BJ (cell line): ENCODE measurements around the gene KLK15. TPM values are rescaled to one million over a fixed set of nuclear protein-coding genes. Genes with fewer than 3 reads are reported as not detected.

ENCODE experiments used
- CTCF ChIA-PET: fragments of 350-600 bp; formaldehyde crosslinking; extraction: SDS; loops from one replicate; lab custom pipeline; 2021; ENCODE audit warnings: antibody characterized with exemption, inconsistent platforms; lab: Yijun Ruan, JAX
- POLR2A ChIA-PET: fragments of 300-600 bp; sonication (Branson Sonifier 250); formaldehyde crosslinking; extraction: SDS; loops from one replicate; lab custom pipeline; 2021; ENCODE audit warnings: antibody characterized with exemption; lab: Charles Lee
- DNase-seq: peaks from one replicate; pipeline ENCODE4 v3.0.0-alpha.2; 2011; ENCODE audit warnings: low read depth
- H3K27me3 ChIP-seq: 2 replicates; pipeline ENCODE4 v1.6.0; 2011; ENCODE audit warnings: low read length; ENCODE audit not compliant: control insufficient read depth, insufficient read depth
- H3K36me3 ChIP-seq: 2 replicates; pipeline ENCODE4 v1.5.1; 2011; ENCODE audit warnings: low read length; ENCODE audit not compliant: control insufficient read depth, insufficient read depth
- H3K4me3 ChIP-seq: 2 replicates; pipeline ENCODE4 v1.5.1; 2011; ENCODE audit warnings: low read depth, mild to moderate bottlenecking, control low read depth, low read length
- CTCF ChIP-seq: IDR thresholded peaks from 2 replicates; pipeline ENCODE4 v1.5.1; 2011; ENCODE audit warnings: low read depth, mild to moderate bottlenecking, control low read depth, inconsistent platforms, low read length, moderate library complexity; ENCODE audit not compliant: insufficient read depth
- polyA plus RNA-seq: library from polyadenylated mRNA; depleted of rRNA; stranded (reverse); fragments of >200 nt; gene quantifications from 2 replicates; pipeline ENCODE4 v1.2.3, GENCODE V29; 2011

KLK15 gene
- polyA plus RNA-seq, 1 experiment, result not detected

- TF ChIP-seq CTCF, result no peak
- Histone ChIP-seq H3K4me3 (no peak overlapping the region), H3K27me3 (no peaks in the 10 kb centered on the region), H3K36me3 (no peaks in the 10 kb centered on the region)
- DNase-seq, result no peak
- ChIA-PET POLR2A (no interaction called here), CTCF (no interaction called here)
These were observed 3.9 kb upstream of the KLK15 start for GRCh38 chr19:50837300-50837699.

- H3K4me3 ChIP-seq, result peak overlapping the region; percentile 49; the same call in 1 of the 2 replicates
- no peaks in the 10 kb centered on the region for H3K36me3 ChIP-seq
- H3K27me3 ChIP-seq, result no peaks in the 10 kb centered on the region
- ChIA-PET POLR2A (no interaction called here), CTCF (no interaction called here)
- TF ChIP-seq CTCF, result no peak
- DNase-seq, result no peak
These were observed 3.3 kb upstream of the KLK15 start for GRCh38 chr19:50836543-50837195.

- H3K27me3 ChIP-seq, result no peaks in the 10 kb centered on the region
- ChIA-PET POLR2A (no interaction called here), CTCF (no interaction called here)
- DNase-seq, result no peak
- H3K36me3 ChIP-seq, result no peaks in the 10 kb centered on the region
- TF ChIP-seq CTCF, result no peak
- H3K4me3 ChIP-seq, result peak overlapping the region; percentile 49
These were observed 2.6 kb upstream of the KLK15 start for GRCh38 chr19:50835785-50836542.

- Histone ChIP-seq H3K4me3 (peak overlapping the region; percentile 49), H3K27me3 (no peaks in the 10 kb centered on the region), H3K36me3 (no peaks in the 10 kb centered on the region)
- ChIA-PET CTCF (no interaction called here), POLR2A (no interaction called here)
- DNase-seq, result no peak
- no peak for TF ChIP-seq CTCF
These were observed 1.9 kb upstream of the KLK15 start for GRCh38 chr19:50835103-50835784.

- CTCF ChIA-PET, result no interaction called here
- TF ChIP-seq CTCF, result no peak
These were observed 411 bp upstream of the KLK15 start for GRCh38 chr19:50833802-50834167.

More at GRCh38 chr19:50833802-50834167, 411 bp upstream of the KLK15 start:
- Histone ChIP-seq H3K27me3 (no peaks in the 10 kb centered on the region), H3K4me3 (no peak overlapping the region), H3K36me3 (no peaks in the 10 kb centered on the region)
- POLR2A ChIA-PET, result no interaction called here
- no peak for DNase-seq
